Measurements from ENCODE around the gene CERS6.

The CERS6 gene

DNA sequence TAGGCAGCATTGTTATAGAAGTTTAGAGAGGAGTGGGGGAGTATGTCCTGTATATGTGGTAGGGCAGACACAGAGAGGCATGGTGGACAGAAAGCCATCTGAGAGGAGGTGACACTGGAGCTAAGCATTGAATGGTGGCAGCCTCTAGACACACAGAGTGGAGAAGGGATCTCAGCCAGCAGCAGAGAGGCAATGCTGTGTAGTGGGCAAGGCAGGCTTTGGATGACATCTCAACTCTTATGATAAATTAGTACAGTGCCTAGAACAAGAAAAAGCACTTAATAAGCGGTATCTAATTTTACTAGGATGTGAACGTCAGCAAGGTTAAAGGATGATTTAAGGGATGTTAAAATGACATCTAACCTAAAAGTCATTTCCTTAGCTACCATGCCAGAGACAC, 22.5 kb upstream of the CERS6 start:
- TF ChIP-seq GATA3 (IDR thresholded peaks at IDR 0.05; ENCODE audit: low read depth, low read length) = no peak
- no peak for TF ChIP-seq GATA2 (IDR thresholded peaks at IDR 0.05; ENCODE audit: low read depth, low read length)

DNA sequence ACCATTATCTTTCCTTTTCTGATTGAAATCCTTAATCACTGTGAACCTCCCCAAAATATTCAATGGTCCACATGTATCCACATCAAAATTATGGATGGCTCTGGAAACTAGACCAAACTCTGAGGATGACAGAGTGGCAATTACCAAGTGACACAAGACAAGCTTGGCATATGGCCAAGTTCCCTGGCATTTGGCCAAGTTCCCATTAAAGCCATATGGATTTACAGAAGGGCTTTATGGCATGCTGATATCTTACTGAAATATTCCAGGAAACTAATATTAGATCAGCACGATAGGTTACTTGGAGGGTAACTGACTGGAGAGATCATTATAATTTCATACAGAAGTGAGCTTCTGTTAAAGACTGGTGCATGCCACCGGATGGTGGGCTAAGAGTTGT, 21.9 kb upstream of the CERS6 start:
- TF ChIP-seq GATA3 (IDR thresholded peaks at IDR 0.05; ENCODE audit: low read depth, low read length) = peak; percentile 96
- peak; percentile 95 for TF ChIP-seq GATA2 (IDR thresholded peaks at IDR 0.05; ENCODE audit: low read depth, low read length)

GRCh38 chr2:168436840-168437239, 19.2 kb upstream of the CERS6 start:
- no peak for TF ChIP-seq GATA3 (IDR thresholded peaks at IDR 0.05; ENCODE audit: low read depth, low read length)
- TF ChIP-seq GATA2 (IDR thresholded peaks at IDR 0.05; ENCODE audit: low read depth, low read length) = no peak

DNA sequence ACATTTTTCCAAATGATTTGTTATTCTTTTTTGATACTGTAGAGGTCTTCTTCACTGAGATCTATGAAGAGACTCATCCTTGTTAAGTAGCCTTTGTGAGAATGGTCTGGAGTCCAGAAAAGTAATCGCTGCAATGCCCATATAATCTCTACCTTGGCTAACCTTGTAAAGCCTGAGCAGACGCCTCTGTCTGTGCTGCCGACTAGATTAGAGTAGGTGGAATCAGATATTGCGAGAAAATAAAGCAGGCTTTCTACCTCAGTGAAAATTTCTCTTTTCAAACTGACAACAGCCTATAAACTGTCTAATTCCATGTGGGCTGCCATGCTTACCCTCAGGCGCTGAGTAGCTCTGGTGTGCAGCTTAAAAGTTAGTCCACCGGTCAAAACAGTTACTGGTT, 17.5 kb upstream of the CERS6 start:
- TF ChIP-seq GATA2 (IDR thresholded peaks at IDR 0.05; ENCODE audit: low read depth, low read length) (peak; percentile 78), GATA3 (IDR thresholded peaks at IDR 0.05; ENCODE audit: low read depth, low read length) (peak; percentile 34; the same call in 1 of the 2 replicates)

DNA sequence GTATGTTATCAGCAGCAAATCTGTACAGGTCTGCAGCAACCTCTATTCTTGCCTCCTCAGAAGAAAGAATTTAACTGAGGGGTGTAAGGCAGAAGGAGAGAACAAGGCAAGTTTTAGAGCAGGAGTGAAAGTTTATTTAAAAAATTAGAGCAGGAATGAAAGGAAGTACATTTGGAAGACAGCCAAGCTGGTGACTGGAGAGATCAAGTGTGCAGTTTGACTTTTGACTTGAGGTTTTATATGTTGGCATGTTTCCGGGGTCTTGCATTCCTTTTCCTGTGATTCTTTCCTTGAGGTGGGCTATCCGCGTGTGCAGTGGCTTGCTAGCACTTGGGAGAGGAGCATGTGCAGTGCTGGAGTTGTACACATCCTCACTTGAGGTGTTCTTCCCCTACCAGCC, 16.5 kb upstream of the CERS6 start:
- TF ChIP-seq GATA3 (IDR thresholded peaks at IDR 0.05; ENCODE audit: low read depth, low read length) (no peak), GATA2 (IDR thresholded peaks at IDR 0.05; ENCODE audit: low read depth, low read length) (no peak)

GRCh38 chr2:168441214-168441872, 14.7 kb upstream of the CERS6 start:
- TF ChIP-seq GATA2 (IDR thresholded peaks at IDR 0.05; ENCODE audit: low read depth, low read length) (no peak), GATA3 (IDR thresholded peaks at IDR 0.05; ENCODE audit: low read depth, low read length) (no peak)

DNA sequence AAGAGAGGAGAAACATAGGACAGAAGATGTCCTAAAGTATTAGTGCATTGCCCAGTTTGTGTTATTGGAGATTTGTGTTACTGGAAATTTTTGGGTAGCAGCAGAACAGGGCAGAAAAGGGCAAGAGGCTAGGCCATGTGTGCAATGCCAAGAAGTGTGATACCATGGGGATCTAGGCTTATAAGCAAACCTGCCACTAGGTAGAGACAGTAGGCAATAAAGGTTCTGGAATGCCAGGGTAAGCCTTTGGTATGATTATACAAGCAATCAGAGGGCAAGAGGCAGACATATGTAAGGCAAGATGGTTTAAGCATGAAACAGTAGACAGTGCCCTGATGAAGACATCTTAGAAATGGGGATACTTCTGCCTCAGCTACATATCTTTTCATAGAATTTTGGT, 12.3 kb upstream of the CERS6 start:
- TF ChIP-seq GATA2 (IDR thresholded peaks at IDR 0.05; ENCODE audit: low read depth, low read length) (no peak), GATA3 (IDR thresholded peaks at IDR 0.05; ENCODE audit: low read depth, low read length) (no peak)

- TF ChIP-seq GATA2 (IDR thresholded peaks at IDR 0.05; ENCODE audit: low read depth, low read length) (no peak), GATA3 (IDR thresholded peaks at IDR 0.05; ENCODE audit: low read depth, low read length) (no peak)
These were observed 10.1 kb upstream of the CERS6 start for GRCh38 chr2:168445960-168446359.

GRCh38 chr2:168448980-168449379, 7.1 kb upstream of the CERS6 start:
- TF ChIP-seq GATA3 (IDR thresholded peaks at IDR 0.05; ENCODE audit: low read depth, low read length) = no peak
- TF ChIP-seq GATA2 (IDR thresholded peaks at IDR 0.05; ENCODE audit: low read depth, low read length) = no peak

DNA sequence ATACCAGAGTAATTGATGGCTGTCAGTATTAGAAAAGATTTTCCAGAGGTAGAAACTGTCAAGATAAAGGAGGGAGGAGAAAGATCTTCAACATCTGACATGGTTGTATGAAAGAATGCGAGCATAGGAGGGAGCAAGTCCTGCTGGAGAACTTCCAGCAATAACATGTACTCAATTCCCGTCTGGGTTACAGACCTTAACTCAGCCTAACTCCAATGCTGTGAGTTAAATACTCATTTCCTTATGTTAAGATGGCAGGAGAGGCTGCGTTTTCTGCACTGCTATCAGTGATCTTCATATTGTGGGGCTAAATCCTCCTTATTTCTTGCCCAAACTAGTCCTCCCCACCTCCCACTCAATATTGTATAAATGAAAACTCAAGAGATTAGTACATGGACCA, 6.7 kb upstream of the CERS6 start:
- TF ChIP-seq GATA2 (IDR thresholded peaks at IDR 0.05; ENCODE audit: low read depth, low read length) (no peak), GATA3 (IDR thresholded peaks at IDR 0.05; ENCODE audit: low read depth, low read length) (no peak)

GRCh38 chr2:168450171-168450570, 5.9 kb upstream of the CERS6 start:
- no peak for TF ChIP-seq GATA3 (IDR thresholded peaks at IDR 0.05; ENCODE audit: low read depth, low read length)
- no peak for TF ChIP-seq GATA2 (IDR thresholded peaks at IDR 0.05; ENCODE audit: low read depth, low read length)

DNA sequence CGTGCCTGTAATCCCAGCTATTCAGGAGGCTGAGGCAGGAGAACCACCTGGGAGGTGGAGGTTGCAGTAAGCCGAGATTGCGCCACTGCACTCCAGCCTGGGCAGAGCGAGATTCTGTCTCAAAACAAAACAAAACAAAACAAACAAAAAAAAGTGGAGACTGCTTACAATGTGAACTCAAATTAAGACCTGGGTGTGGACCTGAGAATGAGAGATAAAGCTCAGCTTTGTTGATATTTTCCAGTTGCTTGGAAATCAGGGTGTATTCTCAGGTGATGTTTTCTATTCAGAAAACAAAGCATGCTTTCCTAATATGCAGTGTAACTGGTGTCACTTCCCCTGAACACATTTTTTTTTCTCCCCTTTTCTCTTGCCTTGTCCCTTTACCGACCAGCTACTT, 5.3 kb upstream of the CERS6 start:
- no peak for TF ChIP-seq GATA2 (IDR thresholded peaks at IDR 0.05; ENCODE audit: low read depth, low read length)

- no peak for TF ChIP-seq GATA2 (IDR thresholded peaks at IDR 0.05; ENCODE audit: low read depth, low read length)
- no peak for TF ChIP-seq GATA3 (IDR thresholded peaks at IDR 0.05; ENCODE audit: low read depth, low read length)
These were observed 3.3 kb upstream of the CERS6 start for GRCh38 chr2:168452781-168453180.

DNA sequence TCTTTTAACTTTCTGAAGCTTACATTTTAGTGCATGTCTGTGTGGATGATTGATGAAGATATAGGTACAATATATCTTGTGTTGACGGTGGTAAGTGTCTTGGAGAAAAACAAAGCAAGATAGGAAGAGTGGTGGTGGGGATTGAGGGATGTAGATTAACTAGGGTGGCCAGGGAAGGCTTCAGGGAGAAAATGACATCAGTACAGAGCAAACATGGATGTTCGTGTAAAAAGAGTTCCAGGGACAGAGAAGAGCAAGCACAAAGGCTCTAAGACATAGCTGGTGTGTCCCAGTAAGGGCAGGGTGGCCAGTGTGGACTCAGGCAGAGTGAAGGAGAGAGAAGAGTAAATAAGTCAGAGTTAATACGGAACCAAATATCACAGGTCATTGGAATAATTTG, 2.7 kb upstream of the CERS6 start:
- TF ChIP-seq GATA3 (IDR thresholded peaks at IDR 0.05; ENCODE audit: low read depth, low read length) (no peak), GATA2 (IDR thresholded peaks at IDR 0.05; ENCODE audit: low read depth, low read length) (no peak)

DNA sequence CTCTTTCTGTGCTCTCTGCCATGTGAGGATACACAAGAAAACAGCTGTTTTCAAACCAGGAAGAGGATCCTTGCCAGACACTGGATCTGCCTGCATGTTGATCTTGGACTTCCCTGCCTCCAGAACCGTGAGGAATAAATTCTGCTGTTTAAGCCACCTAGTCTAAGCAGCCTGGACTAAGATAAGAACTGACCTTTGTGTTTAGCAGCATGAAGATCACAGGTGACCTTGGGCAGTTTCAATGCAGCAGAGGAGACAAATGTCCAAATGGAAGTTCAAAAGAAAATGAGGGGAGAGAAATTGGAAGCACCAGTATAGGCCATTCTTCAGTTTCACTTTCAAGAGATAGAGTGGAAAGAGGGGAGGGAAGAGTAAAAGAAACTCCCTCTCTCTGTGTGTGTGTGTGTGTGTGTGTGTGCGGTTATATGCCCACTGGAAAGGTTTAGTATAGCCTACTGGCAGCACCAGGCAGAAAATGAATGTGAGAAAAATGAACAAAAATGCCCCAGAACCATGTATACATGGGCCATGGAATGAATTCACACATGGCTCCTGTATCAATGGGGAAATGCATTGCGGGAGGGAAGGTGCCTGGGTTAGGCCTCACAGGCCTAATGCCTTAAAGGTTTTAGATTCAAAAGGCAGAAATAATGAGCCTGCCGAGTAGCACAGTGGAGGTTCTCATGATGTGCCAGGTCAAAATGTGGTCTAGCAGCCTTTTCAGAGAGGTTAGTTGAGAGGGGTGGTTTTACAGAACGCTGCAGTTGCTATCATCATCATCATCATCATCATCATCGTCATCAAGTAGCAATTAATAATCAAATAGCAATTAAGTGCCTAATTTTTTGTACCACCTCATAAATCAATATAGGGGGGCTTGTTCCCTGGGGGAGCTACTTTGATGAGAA, 1.1 kb upstream of the CERS6 start:
- TF ChIP-seq GATA3 (IDR thresholded peaks at IDR 0.05; ENCODE audit: low read depth, low read length) = no peak
- TF ChIP-seq GATA2 (IDR thresholded peaks at IDR 0.05; ENCODE audit: low read depth, low read length) = no peak
